HepG2 (cell line): ENCODE measurements around the gene BLVRA. TPM values are rescaled to one million over a fixed set of nuclear protein-coding genes. Genes with fewer than 3 reads are reported as not detected.

Experiments
- CERS6 ChIP-seq: sonication (generic); formaldehyde crosslinking; IDR thresholded peaks from 2 replicates; pipeline ENCODE4 v1.5.0; 2020; ENCODE audit warnings: missing genetic modification reagents
- E2F1 ChIP-seq: sonication (generic); formaldehyde crosslinking; IDR thresholded peaks from 2 replicates; pipeline ENCODE4 v1.5.0; 2020; ENCODE audit warnings: missing genetic modification reagents
- GATAD2A ChIP-seq: IDR thresholded peaks from 2 replicates; pipeline ENCODE4 v1.6.1; 2016
- HCFC1 ChIP-seq: fragments of 150-350 bp; IDR thresholded peaks from 2 replicates; pipeline ENCODE4 v1.6.1; 2014; ENCODE audit warnings: low read depth, low read length
- HNRNPL ChIP-seq: fragments of 200-400 bp; formaldehyde crosslinking; IDR thresholded peaks from 2 replicates; pipeline ENCODE4 v1.6.1; 2017; ENCODE audit warnings: mild to moderate bottlenecking, low read depth, low read length
- IKZF1 ChIP-seq: fragments of 450-650 bp; IDR thresholded peaks from 2 replicates; pipeline ENCODE4 v1.7.1; 2016
- KAT7 ChIP-seq: IDR thresholded peaks from 2 replicates; pipeline ENCODE4 v1.6.1; 2018; ENCODE audit warnings: borderline replicate concordance, missing compliant biosample characterization
- MIER2 ChIP-seq: IDR thresholded peaks from 2 replicates; pipeline ENCODE4 v1.6.1; 2016; ENCODE audit warnings: missing biosample characterization, missing genetic modification reagents
- MIXL1 ChIP-seq: IDR thresholded peaks from 2 replicates; pipeline ENCODE4 v1.6.1; 2016
- MXD3 ChIP-seq: IDR thresholded peaks from 2 replicates; pipeline ENCODE4 v1.6.1; 2016; ENCODE audit warnings: mild to moderate bottlenecking, missing biosample characterization, missing genetic modification reagents
- NCOA1 ChIP-seq: sonication (generic); formaldehyde crosslinking; IDR thresholded peaks from 2 replicates; pipeline ENCODE4 v1.9.0; 2021; ENCODE audit warnings: missing genetic modification reagents
- NCOR1 ChIP-seq: fragments of 200-600 bp; sonication (generic); IDR thresholded peaks from 2 replicates; pipeline ENCODE4 v1.7.0; 2017; ENCODE audit warnings: antibody characterized with exemption, low read length, borderline replicate concordance
- SIX4 ChIP-seq: sonication (generic); formaldehyde crosslinking; IDR thresholded peaks from 2 replicates; pipeline ENCODE4 v1.4.0; 2020; ENCODE audit warnings: missing genetic modification reagents
- SRY ChIP-seq: sonication (generic); formaldehyde crosslinking; IDR thresholded peaks from 2 replicates; pipeline ENCODE4 v1.8.0; 2022; ENCODE audit warnings: mild to moderate bottlenecking, missing genetic modification reagents
- THAP7 ChIP-seq: sonication (generic); formaldehyde crosslinking; IDR thresholded peaks from 2 replicates; pipeline ENCODE4 v1.8.1; 2023; ENCODE audit warnings: mild to moderate bottlenecking, missing genetic modification reagents
- TSC22D2 ChIP-seq: sonication (generic); formaldehyde crosslinking; IDR thresholded peaks from 2 replicates; pipeline ENCODE4 v1.5.1; 2020; ENCODE audit warnings: missing genetic modification reagents, mild to moderate bottlenecking, borderline replicate concordance
- WIZ ChIP-seq: sonication (generic); formaldehyde crosslinking; IDR thresholded peaks from 2 replicates; pipeline ENCODE4 v1.5.1; 2020; ENCODE audit warnings: mild to moderate bottlenecking, missing genetic modification reagents
- ZKSCAN5 ChIP-seq: sonication (generic); formaldehyde crosslinking; IDR thresholded peaks from 2 replicates; pipeline ENCODE4 v1.5.1; 2020; ENCODE audit warnings: mild to moderate bottlenecking, missing genetic modification reagents
- ZNF644 ChIP-seq: IDR thresholded peaks from 2 replicates; pipeline ENCODE4 v1.6.1; 2016; ENCODE audit warnings: low read depth
- ZNF687 ChIP-seq: sonication (generic); formaldehyde crosslinking; IDR thresholded peaks from 2 replicates; pipeline ENCODE4 v1.5.1; 2020; ENCODE audit warnings: mild to moderate bottlenecking, missing genetic modification reagents, moderate library complexity
- ZNF839 ChIP-seq: sonication (generic); formaldehyde crosslinking; IDR thresholded peaks from 2 replicates; pipeline ENCODE4 v1.4.0; 2020; ENCODE audit warnings: missing genetic modification reagents, mild to moderate bottlenecking, borderline replicate concordance
- ZSCAN25 ChIP-seq: sonication (generic); formaldehyde crosslinking; IDR thresholded peaks from 2 replicates; pipeline ENCODE4 v1.8.0; 2022; ENCODE audit warnings: mild to moderate bottlenecking, missing genetic modification reagents
- ZZZ3 ChIP-seq: sonication (generic); formaldehyde crosslinking; IDR thresholded peaks from 2 replicates; pipeline ENCODE4 v1.4.0; 2020; ENCODE audit warnings: missing genetic modification reagents, mild to moderate bottlenecking, borderline replicate concordance
- polyA plus RNA-seq, 8 experiments: library from polyadenylated mRNA; depleted of rRNA in 3 of 8; stranded (reverse) in 7 of 8; unstranded in 1 of 8; fragments of >200 nt; fragmentation: Illumina TruSeq in 4 of 8; extraction: Trizol in 4 of 8; gene quantifications; 2 replicates each; pipeline versions ENCODE4 v1.2.1 to v1.2.3, GENCODE V29; 2011 to 2016; ENCODE audit warnings: low read depth in 4 of 8, missing spikeins in 1 of 8, mixed read lengths in 1 of 8; ENCODE audit not compliant: insufficient read depth in 1 of 8
- total RNA-seq, 5 experiments: library from RNA; depleted of rRNA; stranded (reverse); fragments of >200 nt; fragmentation: Illumina TruSeq; extraction: Trizol; gene quantifications; 2 replicates each; pipeline ENCODE4 v1.2.3, GENCODE V29; 2016; ENCODE audit warnings: low read depth in 1 of 5

The BLVRA gene
- total and polyA plus RNA-seq, 2 of the 13 experiments (the other 11 are each of a cell fraction or from before 2014, with no cell fraction given) = 39.2 to 64.2 TPM

- TF ChIP-seq NCOR1 (no peak), SRY (no peak), CERS6 (no peak), GATAD2A (peak; percentile 89; the same call in 1 of the 2 replicates), ZNF687 (no peak; the same call in 1 of the 2 replicates), KAT7 (CRISPR knock-in tag) (no peak), NCOA1 (CRISPR knock-in tag) (no peak), E2F1 (CRISPR knock-in tag) (no peak), MIXL1 (CRISPR knock-in tag) (no peak), HCFC1 (no peak), ZSCAN25 (CRISPR knock-in tag) (no peak), THAP7 (CRISPR knock-in tag) (no peak), ZNF644 (CRISPR knock-in tag) (0 out of 2 replicates have a peak, but pooled peaks have one; percentile 8), SIX4 (CRISPR knock-in tag) (no peak), MXD3 (no peak), ZKSCAN5 (no peak), TSC22D2 (CRISPR knock-in tag) (no peak), WIZ (CRISPR knock-in tag) (no peak), IKZF1 (no peak), HNRNPL (no peak), MIER2 (CRISPR knock-in tag) (no peak), ZNF839 (CRISPR knock-in tag) (no peak), ZZZ3 (CRISPR knock-in tag) (no peak)
These were observed 6.5 kb downstream of the BLVRA start (continued) for GRCh38 chr7:43764807-43765491.
